HCT116 (cell line): ENCODE data around the gene ZNF594. TPM values are rescaled to one million over a fixed set of nuclear protein-coding genes. Genes with fewer than 3 reads are reported as not detected.
"Not testable (repeated sequence)": the region's sequence is repeated elsewhere in the genome, so short reads cannot be mapped to it uniquely, and the experiment has no call there.

ENCODE experiments used
- ATAC-seq: fragments of 200-7000 bp; cut with Tn5 transposase; 2 replicates; pipeline ENCODE4 v1.9.1; 2020; ENCODE audit warnings: mild to moderate bottlenecking, moderate library complexity
- BruUV-seq: library from RNA; stranded (reverse); fragments of 400-500 nt; replicated peaks from 2 replicates; lab custom pipeline; 2021; lab: Mats Ljungman, UMichigan
- CTCF ChIA-PET: fragments of 300-600 bp; sonication (Branson Sonifier 250); formaldehyde crosslinking; loops from one replicate; lab custom pipeline; 2021; ENCODE audit warnings: antibody characterized with exemption; lab: Charles Lee
- POLR2A ChIA-PET: fragments of 300-600, 350-600 bp; sonication (Branson Sonifier 250); formaldehyde crosslinking; loops from one replicate; lab custom pipeline; 2021; ENCODE audit warnings: antibody characterized with exemption; lab: Charles Lee
- RAD21 ChIA-PET, 2 experiments: fragments of 300-600 bp; sonication (Branson Sonifier 250); formaldehyde crosslinking; loops; one replicate each; lab custom pipeline; 2023; ENCODE audit warnings: low total read pairs in 2 of 2; ENCODE audit not compliant: uncharacterized antibody in 2 of 2, unreplicated experiment in 2 of 2, low non-redundant PET in 1 of 2; lab: Charles Lee
- DNase-seq: peaks from one replicate; pipeline ENCODE4 v3.0.0-alpha.2; 2010; ENCODE audit warnings: low read depth, low spot score
- H2AFZ ChIP-seq: fragments of 200-600 bp; shearing (Covaris generic), sonication (generic); 2 replicates; pipeline ENCODE4 v1.6.1; 2017; ENCODE audit warnings: low read depth, mixed run types, mixed read lengths, antibody characterized with exemption, low read length; ENCODE audit not compliant: poor library complexity, severe bottlenecking
- H3K27ac ChIP-seq: 2 replicates; pipeline ENCODE4 v1.5.1; 2012; ENCODE audit warnings: low read depth, low read length
- H3K27me3 ChIP-seq: fragments of 200-600 bp; sonication (generic); 2 replicates; pipeline ENCODE4 v1.6.1; 2016; ENCODE audit warnings: mixed run types, low read length, mixed read lengths; ENCODE audit not compliant: insufficient read depth
- H3K36me3 ChIP-seq, 2 experiments: fragments of 200-500 bp in 1 of 2; fragments of 200-600 bp in 1 of 2; sonication (Bioruptor generic) in 1 of 2; sonication (generic) in 1 of 2; 2 replicates each; pipeline versions ENCODE4 v1.5.1 to v1.6.1; 2014 to 2016; ENCODE audit warnings: low read length in 2 of 2, inconsistent platforms in 1 of 2, mixed read lengths in 1 of 2, mixed run types in 1 of 2; ENCODE audit not compliant: insufficient read depth in 2 of 2, control insufficient read depth in 1 of 2
- H3K4me1 ChIP-seq, 2 experiments: fragments of 200-600 bp in 1 of 2; sonication (generic) in 1 of 2; 2 replicates each; pipeline versions ENCODE4 v1.5.1 to v1.6.1; 2012 to 2017; ENCODE audit warnings: low read length in 2 of 2, inconsistent platforms in 1 of 2, mild to moderate bottlenecking in 1 of 2, mixed read lengths in 1 of 2, mixed run types in 1 of 2, moderate library complexity in 1 of 2; ENCODE audit not compliant: insufficient read depth in 2 of 2, control insufficient read depth in 1 of 2
- H3K4me2 ChIP-seq: fragments of 200-600 bp; sonication (generic); 2 replicates; pipeline ENCODE4 v1.6.1; 2017; ENCODE audit warnings: mixed run types, low read length, mixed read lengths
- H3K4me3 ChIP-seq, 2 experiments: fragments of 200-600 bp in 1 of 2; sonication (generic) in 1 of 2; replicated peaks in 1 of 2; 2 replicates each; pipeline ENCODE4 v1.5.1; 2011 to 2016; ENCODE audit warnings: low read length in 2 of 2, control low read depth in 1 of 2, low read depth in 1 of 2, mild to moderate bottlenecking in 1 of 2, mixed read lengths in 1 of 2, mixed run types in 1 of 2
- H3K79me2 ChIP-seq: fragments of 200-600 bp; sonication (generic); 2 replicates; pipeline ENCODE4 v1.6.1; 2017; ENCODE audit warnings: mild to moderate bottlenecking, mixed run types, low read length, moderate library complexity, mixed read lengths; ENCODE audit not compliant: insufficient read depth
- H3K9ac ChIP-seq: fragments of 200-600 bp; sonication (generic); 2 replicates; pipeline ENCODE4 v1.6.1; 2016; ENCODE audit warnings: low read length, mixed read lengths
- H3K9me2 ChIP-seq: fragments of 200-600 bp; sonication (generic), shearing (Covaris generic); 2 replicates; pipeline ENCODE4 v1.6.1; 2017; ENCODE audit warnings: mixed run types, mild to moderate bottlenecking, moderate library complexity; ENCODE audit not compliant: insufficient read depth
- H3K9me3 ChIP-seq, 2 experiments: fragments of 200-500 bp in 1 of 2; fragments of 200-600 bp in 1 of 2; sonication (Bioruptor generic) in 1 of 2; sonication (generic) in 1 of 2; 2 replicates each; pipeline ENCODE4 v1.6.1; 2014 to 2017; ENCODE audit warnings: low read length in 2 of 2, mixed read lengths in 2 of 2, inconsistent platforms in 1 of 2, low read depth in 1 of 2, mild to moderate bottlenecking in 1 of 2, mixed run types in 1 of 2, moderate library complexity in 1 of 2; ENCODE audit not compliant: control insufficient read depth in 1 of 2, insufficient read depth in 1 of 2
- H4K20me1 ChIP-seq: fragments of 200-600 bp; sonication (generic), shearing (Covaris generic); 2 replicates; pipeline ENCODE4 v1.6.1; 2017; ENCODE audit warnings: mixed run types, mild to moderate bottlenecking, moderate library complexity; ENCODE audit not compliant: insufficient read depth
- CTCF ChIP-seq, 3 experiments: fragments of 200-600 bp in 1 of 3; sonication (generic) in 1 of 3; IDR thresholded peaks in 2 of 3; conservative IDR thresholded peaks in 1 of 3; 2 replicates each; pipeline ENCODE4 v1.5.1; 2012 to 2017; ENCODE audit warnings: low read depth in 2 of 3, low read length in 2 of 3, antibody characterized with exemption in 1 of 3, borderline replicate concordance in 1 of 3, control low read depth in 1 of 3, mild to moderate bottlenecking in 1 of 3, mixed read lengths in 1 of 3, mixed run types in 1 of 3, moderate library complexity in 1 of 3; ENCODE audit not compliant: insufficient read depth in 1 of 3
- EGR1 ChIP-seq: IDR thresholded peaks from 2 replicates; pipeline ENCODE4 v1.6.1; 2012; ENCODE audit warnings: low read depth
- ELF1 ChIP-seq: IDR thresholded peaks from 2 replicates; pipeline ENCODE4 v1.6.1; 2012; ENCODE audit warnings: low read depth, borderline replicate concordance
- FOSL1 ChIP-seq: IDR thresholded peaks from 2 replicates; pipeline ENCODE4 v1.6.1; 2012; ENCODE audit warnings: low read depth
- ZBTB33 ChIP-seq: IDR thresholded peaks from 2 replicates; pipeline ENCODE4 v1.6.1; 2011; ENCODE audit warnings: mild to moderate bottlenecking, low read length, moderate library complexity; ENCODE audit not compliant: insufficient replicate concordance; ENCODE audit errors: extremely low read depth
- ZFX ChIP-seq: fragments of 450-650 bp; IDR thresholded peaks from 2 replicates; pipeline ENCODE4 v1.6.1; 2017
- ZNF274 ChIP-seq: fragments of 200-500 bp; sonication (Bioruptor generic); IDR thresholded peaks from 2 replicates; pipeline ENCODE4 v1.6.1; 2014; ENCODE audit warnings: mild to moderate bottlenecking, low read depth, low read length, inconsistent platforms
- intact Hi-C: fragments of 100-400 bp; cut with micrococcal nuclease; formaldehyde crosslinking; loops from 2 replicates; pipeline ENCODE4 v1.10.0; 2022
- total RNA-seq: library from RNA; stranded (reverse); gene quantifications from one replicate; pipeline ENCODE4 v1.2.1, GENCODE V29; 2021; ENCODE audit not compliant: unreplicated experiment

ZNF594 gene
- total RNA-seq, 1 experiment from 2014 or later: 8.3 TPM

GRCh38 chr17:5175027-5175426, 16.6 kb downstream of the ZNF594 start:
- BruUV-seq, H3K4me2 ChIP-seq, H3K4me1 ChIP-seq, ATAC-seq, H3K36me3 ChIP-seq, POLR2A ChIA-PET, DNase-seq, H3K79me2 ChIP-seq, H4K20me1 ChIP-seq, H2AFZ ChIP-seq, RAD21 ChIA-PET, H3K9me2 ChIP-seq, H3K4me3 ChIP-seq, CTCF ChIA-PET, H3K27me3 ChIP-seq, H3K9ac ChIP-seq, H3K27ac ChIP-seq: not testable (repeated sequence)
- peaks cover 7 to 12% of the 10 kb centered on the region in 2 experiments; a peak in 3 of 4 replicates for H3K9me3 ChIP-seq
- intact Hi-C loops: loop anchor here (10.0 kb wide), 1 partner anchor 80 kb away; no protein-coding TSS in a partner anchor

GRCh38 chr17:5165791-5166564, 25.7 kb downstream of the ZNF594 start:
- RAD21 ChIA-PET, H3K27ac ChIP-seq, H2AFZ ChIP-seq, H3K9ac ChIP-seq, H3K4me2 ChIP-seq, H3K4me1 ChIP-seq, BruUV-seq, H4K20me1 ChIP-seq, H3K9me3 ChIP-seq, CTCF ChIA-PET, ATAC-seq, intact Hi-C loops, H3K9me2 ChIP-seq, H3K79me2 ChIP-seq, POLR2A ChIA-PET, H3K27me3 ChIP-seq, H3K36me3 ChIP-seq, H3K4me3 ChIP-seq, DNase-seq: not testable (repeated sequence)

GRCh38 chr17:5164436-5164835, 27.2 kb downstream of the ZNF594 start:
- ChIA-PET RAD21 (no interaction called here), CTCF (no interaction called here), POLR2A (no interaction called here)
- Histone ChIP-seq H3K4me2 (no peak overlapping the region), H4K20me1 (no peaks in the 10 kb centered on the region), H3K9me3 (no peaks in the 10 kb centered on the region), H3K4me3 (no peak overlapping the region), H2AFZ (no peak overlapping the region), H3K9me2 (no peaks in the 10 kb centered on the region), H3K27ac (no peak overlapping the region), H3K9ac (no peak overlapping the region), H3K36me3 (no peaks in the 10 kb centered on the region), H3K79me2 (no peaks in the 10 kb centered on the region), H3K4me1 (no peaks in the 10 kb centered on the region), H3K27me3 (no peaks in the 10 kb centered on the region)
- intact Hi-C loops: no loop called here
- DNase-seq (no peak), ATAC-seq (no peak)
- BruUV-seq: no TSS peak
- no peak for TF ChIP-seq ZBTB33
- no peak for TF ChIP-seq ZNF274
- no peak for TF ChIP-seq EGR1
- no peak for TF ChIP-seq FOSL1
- TF ChIP-seq CTCF (IDR thresholded peaks at IDR 0.05 in 2 of 3, conservative IDR thresholded peaks at IDR 0.05 in 1 of 3; ENCODE audit: borderline replicate concordance in 1 of 3, insufficient read depth in 1 of 3, low read depth in 2 of 3, low read length in 2 of 3): no peak
- no peak for TF ChIP-seq ELF1
- no peak for TF ChIP-seq ZFX
